K562 (cell line): Measurements from ENCODE around the gene TEX53.

Source experiments
- ATF7 ChIP-seq: fragments of 450-650 bp; IDR thresholded peaks from 2 replicates; pipeline ENCODE4 v1.7.1; 2014; ENCODE audit warnings: mild to moderate bottlenecking, moderate library complexity
- BACH1 ChIP-seq: fragments of 200-800 bp; sonication (Bioruptor generic); IDR thresholded peaks from 2 replicates; pipeline ENCODE4 v1.6.1; 2016; ENCODE audit warnings: missing genetic modification characterization, missing compliant biosample characterization
- TCF3 ChIP-seq: sonication (generic); formaldehyde crosslinking; IDR thresholded peaks from 2 replicates; pipeline ENCODE4 v1.4.0; 2020; ENCODE audit warnings: mild to moderate bottlenecking, missing genetic modification reagents
- ZC3H11A ChIP-seq: IDR thresholded peaks from 2 replicates; pipeline ENCODE4 v1.6.1; 2012; ENCODE audit warnings: low read depth, low read length, improper control_type of control experiment
- TF ChIP-seq, protein P1 (sequence below), 3 experiments: IDR thresholded peaks in 2 of 3; conservative IDR thresholded peaks in 1 of 3; 2 replicates each; pipeline ENCODE4 v1.5.1; 2011 to 2012; ENCODE audit warnings: low read length in 3 of 3, mild to moderate bottlenecking in 3 of 3, control low read depth in 2 of 3, improper control_type of control experiment in 1 of 3, inconsistent platforms in 1 of 3, low read depth in 1 of 3, mixed read lengths in 1 of 3, moderate library complexity in 1 of 3; ENCODE audit not compliant: insufficient read depth in 2 of 3
- TF ChIP-seq, protein P2 (sequence below): sonication (generic); formaldehyde crosslinking; IDR thresholded peaks from 2 replicates; pipeline ENCODE4 v1.8.0; 2022; ENCODE audit warnings: missing genetic modification reagents, mild to moderate bottlenecking, borderline replicate concordance

DNA sequence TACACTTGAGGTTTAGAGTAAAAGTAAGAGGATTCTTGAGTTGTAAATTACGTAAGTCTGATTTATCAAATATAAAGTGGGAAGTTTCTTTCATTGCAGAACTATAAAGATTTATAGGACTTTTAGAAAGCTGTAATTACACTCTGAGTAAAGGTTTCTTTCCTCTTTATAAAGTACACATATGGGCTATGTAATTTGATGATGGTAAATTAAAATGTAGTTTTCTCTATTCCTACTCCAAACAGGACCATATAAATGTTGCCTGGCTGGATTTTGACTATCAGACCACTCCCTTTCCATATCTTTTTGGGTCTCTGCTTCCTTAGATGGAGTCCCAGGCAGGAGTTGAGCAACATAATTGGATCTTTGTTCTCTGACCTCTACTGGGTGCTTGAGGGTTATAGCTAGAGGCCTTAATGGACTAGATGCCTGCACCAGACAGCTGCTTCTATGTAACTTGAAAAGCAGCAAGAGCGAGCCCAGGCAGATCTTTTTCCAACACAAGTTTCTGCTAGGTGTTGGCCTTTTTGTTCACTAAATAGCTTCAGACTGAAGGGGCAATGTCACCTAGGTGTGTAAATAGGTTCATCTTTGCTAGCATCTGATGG, 35.7 kb upstream of the TEX53 start:
- no peak for TF ChIP-seq TCF3
- no peak for TF ChIP-seq BACH1 (tag)
- TF ChIP-seq, protein P1, sequence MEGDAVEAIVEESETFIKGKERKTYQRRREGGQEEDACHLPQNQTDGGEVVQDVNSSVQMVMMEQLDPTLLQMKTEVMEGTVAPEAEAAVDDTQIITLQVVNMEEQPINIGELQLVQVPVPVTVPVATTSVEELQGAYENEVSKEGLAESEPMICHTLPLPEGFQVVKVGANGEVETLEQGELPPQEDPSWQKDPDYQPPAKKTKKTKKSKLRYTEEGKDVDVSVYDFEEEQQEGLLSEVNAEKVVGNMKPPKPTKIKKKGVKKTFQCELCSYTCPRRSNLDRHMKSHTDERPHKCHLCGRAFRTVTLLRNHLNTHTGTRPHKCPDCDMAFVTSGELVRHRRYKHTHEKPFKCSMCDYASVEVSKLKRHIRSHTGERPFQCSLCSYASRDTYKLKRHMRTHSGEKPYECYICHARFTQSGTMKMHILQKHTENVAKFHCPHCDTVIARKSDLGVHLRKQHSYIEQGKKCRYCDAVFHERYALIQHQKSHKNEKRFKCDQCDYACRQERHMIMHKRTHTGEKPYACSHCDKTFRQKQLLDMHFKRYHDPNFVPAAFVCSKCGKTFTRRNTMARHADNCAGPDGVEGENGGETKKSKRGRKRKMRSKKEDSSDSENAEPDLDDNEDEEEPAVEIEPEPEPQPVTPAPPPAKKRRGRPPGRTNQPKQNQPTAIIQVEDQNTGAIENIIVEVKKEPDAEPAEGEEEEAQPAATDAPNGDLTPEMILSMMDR (IDR thresholded peaks at IDR 0.05 in 2 of 3, conservative IDR thresholded peaks at IDR 0.05 in 1 of 3; ENCODE audit: insufficient read depth in 2 of 3, low read depth in 1 of 3, low read length in 3 of 3): no peak
- TF ChIP-seq, protein P2, sequence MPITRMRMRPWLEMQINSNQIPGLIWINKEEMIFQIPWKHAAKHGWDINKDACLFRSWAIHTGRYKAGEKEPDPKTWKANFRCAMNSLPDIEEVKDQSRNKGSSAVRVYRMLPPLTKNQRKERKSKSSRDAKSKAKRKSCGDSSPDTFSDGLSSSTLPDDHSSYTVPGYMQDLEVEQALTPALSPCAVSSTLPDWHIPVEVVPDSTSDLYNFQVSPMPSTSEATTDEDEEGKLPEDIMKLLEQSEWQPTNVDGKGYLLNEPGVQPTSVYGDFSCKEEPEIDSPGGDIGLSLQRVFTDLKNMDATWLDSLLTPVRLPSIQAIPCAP (CRISPR knock-in tag): no peak
- no peak for TF ChIP-seq ATF7
- TF ChIP-seq ZC3H11A: no peak
